C4-2B (cell line): ENCODE results near the gene SIX3.

Source experiments
- CTCF ChIP-seq: fragments of 450-650 bp; conservative IDR thresholded peaks from 2 replicates; pipeline ENCODE4 v1.5.1; 2017; ENCODE audit warnings: mild to moderate bottlenecking
- ZFX ChIP-seq: fragments of 450-650 bp; IDR thresholded peaks from 2 replicates; pipeline ENCODE4 v1.6.1; 2017

- TF ChIP-seq CTCF (no peak), ZFX (no peak)
Observed at GRCh38 chr2:44918095-44918775, 23.3 kb upstream of the SIX3 start.
